Stimulated activated CD8-positive, alpha-beta memory T cell treated with anti-CD3 and anti-CD28 coated beads, Interleukin-15, amount 100 ng/mL, for 24 hours (primary cell): Measurements from ENCODE around the gene KLRC4.
"Not testable (repeated sequence)": the region's sequence is repeated elsewhere in the genome, so short reads cannot be mapped to it uniquely, and the experiment has no call there.

Experiments used
- DNase-seq: peaks from one replicate; pipeline ENCODE4 v3.0.0-alpha.2; 2020; ENCODE audit warnings: low read depth

Gene KLRC4

GRCh38 chr12:10409392-10409791, at the start of gene KLRC4:
Gene KLRC4 (minus strand): TSS chr12:10409757. CDS start chr12:10409575, 182 bp downstream.
- DNase-seq, result no peak

- no peak for DNase-seq
These were observed 48.2 kb upstream of the KLRC4 start for GRCh38 chr12:10457760-10458159.

- no peak for DNase-seq
These were observed 47.3 kb upstream of the KLRC4 start for GRCh38 chr12:10456856-10457255.

- DNase-seq, result no peak
These were observed 46.2 kb upstream of the KLRC4 start for GRCh38 chr12:10455766-10456165.

- no peak for DNase-seq
These were observed 45.0 kb upstream of the KLRC4 start for GRCh38 chr12:10454531-10454930.

- no peak for DNase-seq
These were observed 43.6 kb upstream of the KLRC4 start, which contains the start of gene KLRC1 for GRCh38 chr12:10453156-10453555. Gene KLRC1 (minus strand): TSS chr12:10453377. CDS start chr12:10451156, 2,221 bp downstream.

GRCh38 chr12:10448236-10448635, 38.7 kb upstream of the KLRC4 start:
- no peak for DNase-seq

GRCh38 chr12:10446052-10446451, 36.5 kb upstream of the KLRC4 start:
- not testable (repeated sequence) for DNase-seq

GRCh38 chr12:10441144-10441543, 31.6 kb upstream of the KLRC4 start:
- not testable (repeated sequence) for DNase-seq

- DNase-seq, result not testable (repeated sequence)
These were observed 30.2 kb upstream of the KLRC4 start for GRCh38 chr12:10439608-10440274.

GRCh38 chr12:10437601-10438000, 28.0 kb upstream of the KLRC4 start:
- not testable (repeated sequence) for DNase-seq

- DNase-seq, result not testable (repeated sequence)
These were observed 26.3 kb upstream of the KLRC4 start, which contains the start of gene KLRC2 for GRCh38 chr12:10435816-10436215. Gene KLRC2 (minus strand): TSS chr12:10436010. CDS start chr12:10435986, 24 bp downstream.

- not testable (repeated sequence) for DNase-seq
These were observed 21.1 kb upstream of the KLRC4 start for GRCh38 chr12:10430623-10431022.

GRCh38 chr12:10425938-10426337, 16.4 kb upstream of the KLRC4 start:
- not testable (repeated sequence) for DNase-seq

- not testable (repeated sequence) for DNase-seq
These were observed 14.8 kb upstream of the KLRC4 start for GRCh38 chr12:10424260-10424899.

- not testable (repeated sequence) for DNase-seq
These were observed 12.6 kb upstream of the KLRC4 start for GRCh38 chr12:10422159-10422558.

- DNase-seq, result not testable (repeated sequence)
These were observed 10.8 kb upstream of the KLRC4 start, which contains the start of gene KLRC3 for GRCh38 chr12:10420334-10420733. Gene KLRC3 (minus strand): TSS chr12:10420595. CDS start chr12:10420550, 45 bp downstream.

GRCh38 chr12:10408842-10409241, 715 bp downstream of the KLRC4 start:
- no peak for DNase-seq

GRCh38 chr12:10406725-10407124, 2.8 kb downstream of the KLRC4 start:
- DNase-seq, result no peak

GRCh38 chr12:10405294-10405693, 4.3 kb downstream of the KLRC4 start:
- DNase-seq, result no peak

- no peak for DNase-seq
These were observed 4.8 kb downstream of the KLRC4 start for GRCh38 chr12:10404798-10405197.

GRCh38 chr12:10400829-10401228, 8.7 kb downstream of the KLRC4 start:
- no peak for DNase-seq

GRCh38 chr12:10398168-10398567, 11.4 kb downstream of the KLRC4 start:
- no peak for DNase-seq
